Ishikawa (cell line): ENCODE measurements around the gene DDB1.

Experiments
- CEBPB ChIP-seq: IDR thresholded peaks from 2 replicates; pipeline ENCODE4 v1.6.1; 2012
- EGR1 ChIP-seq: IDR thresholded peaks from 2 replicates; pipeline ENCODE4 v1.6.1; 2012
- FOXM1 ChIP-seq: IDR thresholded peaks from 2 replicates; pipeline ENCODE4 v1.6.1; 2012; ENCODE audit warnings: low read depth, borderline replicate concordance
- NFIC ChIP-seq: IDR thresholded peaks from 2 replicates; pipeline ENCODE4 v1.6.1; 2012
- RAD21 ChIP-seq: IDR thresholded peaks from 2 replicates; pipeline ENCODE4 v1.6.1; 2012; ENCODE audit warnings: low read depth
- REST ChIP-seq: IDR thresholded peaks from 2 replicates; pipeline ENCODE4 v1.6.1; 2012; ENCODE audit warnings: low read depth, mild to moderate bottlenecking
- TAF1 ChIP-seq: IDR thresholded peaks from 2 replicates; pipeline ENCODE4 v1.6.1; 2012; ENCODE audit warnings: low read depth, mild to moderate bottlenecking
- YY1 ChIP-seq: IDR thresholded peaks from 2 replicates; pipeline ENCODE4 v1.6.1; 2012; ENCODE audit warnings: low read depth

GRCh38 chr11:61294717-61295595 is 37.9 kb downstream of the DDB1 start, which contains the start of gene VWCE:
- TF ChIP-seq EGR1 (no peak), RAD21 (peak; percentile 57; the same call in 1 of the 2 replicates), YY1 (no peak), NFIC (no peak), CEBPB (no peak), FOXM1 (no peak), REST (no peak), TAF1 (no peak)
